Right cardiac atrium (tissue), 5 donors: ENCODE results near the gene DOK5. TPM values are rescaled to one million over a fixed set of nuclear protein-coding genes. Genes with fewer than 3 reads are reported as not detected.
"Not testable (repeated sequence)": the region's sequence is repeated elsewhere in the genome, so short reads cannot be mapped to it uniquely, and the experiment has no call there.

Experiments used
- ATAC-seq, 2 donors: fragments of 200-7000 bp; cut with Tn5 transposase; one replicate each; pipeline versions ENCODE4 v1.8.0 to v1.9.1; 2020; ENCODE audit warnings: moderate library complexity in 2 of 2, mild to moderate bottlenecking in 1 of 2
- DNase-seq, 3 donors: peaks; one replicate each; pipeline ENCODE4 v3.0.0-alpha.2; 2020
- H3K27ac ChIP-seq: one replicate; pipeline ENCODE4 v1.5.1; 2013; ENCODE audit warnings: mild to moderate bottlenecking, low read length, control low read depth, moderate library complexity
- H3K27me3 ChIP-seq: one replicate; pipeline ENCODE4 v1.6.1; 2013; ENCODE audit not compliant: control insufficient read depth, insufficient read depth
- H3K4me1 ChIP-seq: one replicate; pipeline ENCODE4 v1.6.1; 2013; ENCODE audit warnings: low read length; ENCODE audit not compliant: control insufficient read depth, insufficient read depth
- H3K4me3 ChIP-seq: one replicate; pipeline ENCODE4 v1.5.1; 2013; ENCODE audit warnings: low read length, control low read depth
- H3K9me3 ChIP-seq: one replicate; pipeline ENCODE4 v1.6.1; 2013; ENCODE audit warnings: low read length; ENCODE audit not compliant: control insufficient read depth
- WGBS: extraction: QIAGEN DNeasy Blood & Tissue Kit; methylation state at CpG from one replicate; pipeline ENCODE4 v1.1.7; 2013; 5-methylcytosine and 5-hydroxymethylcytosine counted together
- intact Hi-C, 4 donors: fragments of 100-400 bp; cut with DNase I; formaldehyde crosslinking; loops; one replicate each; pipeline versions ENCODE4 v1.11.0 to v1.14.0; 2022 to 2023
- polyA plus RNA-seq: library from polyadenylated mRNA; stranded (reverse); fragments of 200-250 nt; gene quantifications from one replicate; pipeline ENCODE4 v1.2.3, GENCODE V29; 2013
- total RNA-seq, 4 donors: library from RNA; stranded (reverse); fragmentation: NEBNext Ultra II Directional; extraction: Animal tissue kit (Norgen Biotek cat#: 25700); gene quantifications; one replicate each; pipeline ENCODE4 v1.2.1, GENCODE V29; 2021
- donor health status: healthy with polysubstance abuse.
- donor health status: DM: no; HTN: yes; CAD: no.
- donor health status: DM: no; HTN: no; CAD: no.
- donor health status: DM: no; HTN: yes; CAD: no; lungs with severe emphysema.
- donor health status: DM: yes; HTN: yes; CAD: no.

Gene DOK5
- total and polyA plus RNA-seq, 5 donors: 10.6 to 20.2 (median 16.0) TPM

DNA sequence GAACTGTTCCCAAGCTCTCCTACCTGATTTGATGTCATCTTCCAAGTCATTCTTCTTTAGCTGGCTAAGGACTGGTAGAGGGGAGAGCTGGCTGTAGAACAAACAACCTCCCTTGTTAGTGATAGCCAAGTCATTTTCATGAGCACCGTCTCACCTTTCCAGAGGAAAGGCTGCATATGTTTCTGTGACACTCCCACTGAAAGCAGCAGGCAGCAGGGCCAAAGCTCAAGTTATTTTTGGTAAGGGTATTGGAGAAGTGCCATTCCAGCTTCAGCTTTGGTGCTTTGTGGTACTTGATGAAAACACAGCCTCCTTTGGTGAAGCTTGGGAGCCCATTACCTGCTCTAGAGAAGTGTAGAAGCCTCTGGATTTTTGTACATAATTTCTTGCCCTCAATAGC, 5.4 kb upstream of the DOK5 start:
- H3K9me3 ChIP-seq: no peaks in the 10 kb centered on the region
- intact Hi-C loops: loop anchor here in 1 of 4 donors (10.0 kb wide), 1 partner anchor 155 kb away; no protein-coding TSS in a partner anchor
- H3K4me1 ChIP-seq: no peaks in the 10 kb centered on the region
- ATAC-seq (no peak), DNase-seq (peak in 1 of 3 donors; percentile 14)
- H3K27ac ChIP-seq: peak overlapping the region; percentile 15
- no peak overlapping the region for H3K4me3 ChIP-seq
- H3K27me3 ChIP-seq: no peaks in the 10 kb centered on the region
- WGBS: 27% methylated on average over 1 of the region's 1 CpG

DNA sequence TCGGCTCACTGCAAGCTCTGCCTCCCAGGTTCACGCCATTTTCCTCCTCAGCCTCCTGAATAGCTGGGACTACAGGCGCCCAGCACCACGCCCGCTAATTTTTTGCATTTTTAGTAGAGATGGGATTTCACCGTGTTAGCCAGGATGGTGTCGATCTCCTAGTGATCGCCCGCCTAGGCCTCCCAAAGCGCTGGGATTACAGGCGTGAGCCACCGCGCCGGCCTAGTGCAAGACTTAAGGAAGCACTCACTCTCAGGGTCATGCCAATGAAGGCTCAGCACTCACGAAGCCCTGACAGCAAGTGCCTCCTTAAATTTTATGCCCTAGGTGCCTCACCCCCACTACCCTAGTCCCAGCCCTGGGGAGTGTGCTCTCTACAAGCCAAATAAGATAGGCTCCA, 4.7 kb upstream of the DOK5 start:
- no peak for ATAC-seq
- Histone ChIP-seq H3K27me3 (no peaks in the 10 kb centered on the region), H3K9me3 (no peaks in the 10 kb centered on the region), H3K4me3 (no peak overlapping the region), H3K4me1 (no peaks in the 10 kb centered on the region), H3K27ac (no peak overlapping the region)
- DNase-seq: no peak
- intact Hi-C loops: loop anchor here in 1 of 4 donors (10.0 kb wide), 1 partner anchor 154 kb away; no protein-coding TSS in a partner anchor
- 97% methylated on average over 15 of the region's 15 CpGs for WGBS

DNA sequence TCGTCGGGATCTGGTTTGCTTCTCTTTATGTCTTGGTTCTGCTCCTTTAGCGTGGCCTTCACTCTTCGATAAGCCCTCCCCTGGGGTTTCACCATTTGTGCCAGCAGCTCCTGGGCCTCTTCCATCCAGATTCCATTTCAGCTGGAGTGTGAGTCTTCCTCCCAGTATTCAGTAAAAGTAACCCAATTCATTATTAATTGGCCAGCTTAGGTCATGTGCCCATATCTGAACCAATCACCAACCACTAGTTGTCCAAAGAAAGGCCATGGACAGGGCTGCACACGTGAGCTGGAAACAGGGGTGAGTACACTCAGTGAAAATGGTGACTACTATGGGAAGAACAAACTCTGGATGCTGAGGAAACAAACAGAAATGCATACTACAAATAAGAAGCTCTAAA, 2.8 kb upstream of the DOK5 start:
- ATAC-seq: no peak

DNA sequence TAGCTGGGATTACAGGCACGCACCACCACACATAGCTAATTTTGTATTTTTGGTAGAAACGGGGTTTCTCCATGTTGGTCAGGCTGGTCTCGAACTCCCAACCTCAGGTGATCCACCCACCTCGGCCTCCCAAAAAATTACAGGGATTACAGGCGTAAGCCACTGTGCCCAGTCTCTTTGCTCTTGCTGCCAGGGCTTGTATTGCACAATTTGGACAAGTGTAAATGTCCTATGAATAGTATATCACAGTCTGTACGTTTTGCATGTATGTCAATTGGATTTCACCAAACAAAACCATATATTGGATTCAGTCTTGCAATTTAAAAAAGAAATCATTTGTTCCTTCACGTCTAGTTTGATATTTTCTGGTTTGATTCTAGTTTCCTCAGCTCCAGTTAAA, 2.1 kb upstream of the DOK5 start:
- intact Hi-C loops: loop anchor here in 1 of 4 donors (10.0 kb wide), 1 partner anchor 151 kb away; no protein-coding TSS in a partner anchor
- Histone ChIP-seq H3K9me3 (no peaks in the 10 kb centered on the region), H3K4me1 (no peaks in the 10 kb centered on the region), H3K27me3 (no peaks in the 10 kb centered on the region), H3K4me3 (no peak overlapping the region), H3K27ac (no peak overlapping the region)
- 87% methylated on average over 7 of the region's 7 CpGs for WGBS
- DNase-seq (no peak), ATAC-seq (no peak)

More for the DNA sequence above, 2.8 kb upstream of the DOK5 start:
- Histone ChIP-seq H3K4me1 (no peaks in the 10 kb centered on the region), H3K9me3 (no peaks in the 10 kb centered on the region), H3K27ac (no peak overlapping the region), H3K4me3 (no peak overlapping the region), H3K27me3 (no peaks in the 10 kb centered on the region)
- intact Hi-C loops: loop anchor here in 1 of 4 donors (10.0 kb wide), 1 partner anchor 152 kb away; no protein-coding TSS in a partner anchor
- 85% methylated on average over 5 of the region's 5 CpGs for WGBS
- peak in 1 of 3 donors; percentile 7 for DNase-seq

DNA sequence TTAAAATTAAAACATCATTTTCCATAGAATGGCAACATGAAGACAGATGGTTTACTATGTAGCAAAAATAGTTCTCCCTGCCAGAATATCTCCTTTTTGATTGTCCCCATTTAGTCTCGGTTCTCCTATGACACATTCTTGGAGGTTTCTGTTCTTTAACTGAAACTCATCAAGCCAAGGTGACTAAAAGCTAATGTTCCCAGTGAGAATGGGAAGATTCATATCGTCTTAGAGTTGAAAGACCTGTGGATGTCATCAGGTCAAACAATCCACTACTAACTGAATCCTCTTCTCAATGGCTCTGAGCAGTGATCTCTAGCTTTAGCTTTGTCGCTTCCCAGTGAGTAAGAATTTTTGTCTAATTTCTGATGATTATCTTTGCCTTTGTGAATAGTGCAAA, 1.3 kb upstream of the DOK5 start:
- no peak for ATAC-seq
- no peak for DNase-seq
- intact Hi-C loops: loop anchor here in 1 of 4 donors (10.0 kb wide), 1 partner anchor 151 kb away; no protein-coding TSS in a partner anchor
- no peak overlapping the region for H3K4me3 ChIP-seq
- 37% methylated on average over 3 of the region's 3 CpGs for WGBS
- H3K4me1 ChIP-seq: no peaks in the 10 kb centered on the region
- H3K27ac ChIP-seq: no peak overlapping the region
- no peaks in the 10 kb centered on the region for H3K9me3 ChIP-seq
- no peaks in the 10 kb centered on the region for H3K27me3 ChIP-seq

DNA sequence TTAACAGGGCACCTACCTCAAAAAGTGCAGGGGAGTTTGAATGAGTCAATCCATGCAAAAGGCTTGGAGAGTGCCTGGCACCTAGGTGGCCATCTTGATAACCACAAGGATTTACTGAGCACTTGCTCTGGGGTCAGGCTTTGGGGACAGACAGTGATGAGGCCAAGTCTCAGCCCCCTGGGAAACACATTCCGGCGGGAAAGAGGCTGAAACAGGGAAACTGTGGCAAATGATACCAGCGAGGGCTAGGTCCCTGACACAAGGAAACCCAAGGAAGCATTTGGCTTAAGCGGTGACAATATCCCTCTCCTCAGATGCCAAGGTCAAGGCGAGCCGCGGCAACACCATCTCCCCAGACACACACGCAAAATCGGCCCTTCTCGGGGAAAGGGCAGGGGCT, 527 bp upstream of the DOK5 start:
- no peak for ATAC-seq

DNA sequence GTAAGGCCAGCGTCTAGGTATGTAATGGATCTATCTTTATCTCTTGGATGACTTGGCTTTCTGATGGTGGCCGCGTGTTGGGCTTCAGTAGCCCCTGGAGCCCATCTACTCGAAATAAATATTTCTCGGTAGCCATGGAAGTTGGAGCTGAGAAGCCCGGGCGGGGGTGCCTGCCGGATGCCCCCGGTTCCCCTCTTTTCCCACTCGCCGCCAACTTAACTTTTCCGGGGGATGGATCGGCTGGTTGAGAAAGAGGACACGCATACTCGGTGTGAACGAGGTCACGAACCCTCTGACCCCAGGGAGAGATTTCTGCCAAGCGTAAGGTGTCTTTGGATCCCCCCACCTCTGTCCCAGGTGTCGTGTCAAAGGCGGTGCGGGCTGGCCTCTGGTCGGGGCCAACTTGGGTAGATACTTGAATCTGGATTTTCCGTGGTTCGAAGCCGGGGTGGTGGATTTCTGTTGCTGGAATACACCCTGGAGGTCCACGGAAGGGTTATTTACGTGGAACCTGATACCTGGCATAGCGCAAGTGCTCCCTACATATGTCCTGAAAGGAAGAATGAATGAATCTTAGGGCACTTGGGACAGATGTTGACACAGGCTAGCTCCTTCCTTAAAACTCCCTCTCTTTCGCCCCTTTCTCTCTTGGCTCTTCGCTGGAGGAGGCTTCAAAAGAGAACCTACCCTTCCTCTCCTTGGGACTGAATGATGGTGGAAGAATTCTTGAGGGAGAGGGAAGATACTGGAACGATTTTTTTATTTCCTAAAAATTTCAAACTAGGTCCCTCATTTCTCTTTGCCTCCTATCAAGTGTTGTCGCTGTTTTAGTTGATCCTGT, 996 bp downstream of the DOK5 start:
- intact Hi-C loops: loop anchor here in 1 of 4 donors (10.0 kb wide), 1 partner anchor 148 kb away; no protein-coding TSS in a partner anchor
- 2% methylated on average over 32 of the region's 32 CpGs for WGBS

More for the DNA sequence above, 527 bp upstream of the DOK5 start:
- Histone ChIP-seq H3K4me1 (no peaks in the 10 kb centered on the region), H3K9me3 (no peaks in the 10 kb centered on the region), H3K27me3 (no peaks in the 10 kb centered on the region), H3K27ac (no peak overlapping the region), H3K4me3 (peak overlapping the region; percentile 77)
- 8% methylated on average over 10 of the region's 10 CpGs for WGBS
- intact Hi-C loops: loop anchor here in 1 of 4 donors (10.0 kb wide), 1 partner anchor 150 kb away; no protein-coding TSS in a partner anchor
- peak in 1 of 3 donors; percentile 31 for DNase-seq

DNA sequence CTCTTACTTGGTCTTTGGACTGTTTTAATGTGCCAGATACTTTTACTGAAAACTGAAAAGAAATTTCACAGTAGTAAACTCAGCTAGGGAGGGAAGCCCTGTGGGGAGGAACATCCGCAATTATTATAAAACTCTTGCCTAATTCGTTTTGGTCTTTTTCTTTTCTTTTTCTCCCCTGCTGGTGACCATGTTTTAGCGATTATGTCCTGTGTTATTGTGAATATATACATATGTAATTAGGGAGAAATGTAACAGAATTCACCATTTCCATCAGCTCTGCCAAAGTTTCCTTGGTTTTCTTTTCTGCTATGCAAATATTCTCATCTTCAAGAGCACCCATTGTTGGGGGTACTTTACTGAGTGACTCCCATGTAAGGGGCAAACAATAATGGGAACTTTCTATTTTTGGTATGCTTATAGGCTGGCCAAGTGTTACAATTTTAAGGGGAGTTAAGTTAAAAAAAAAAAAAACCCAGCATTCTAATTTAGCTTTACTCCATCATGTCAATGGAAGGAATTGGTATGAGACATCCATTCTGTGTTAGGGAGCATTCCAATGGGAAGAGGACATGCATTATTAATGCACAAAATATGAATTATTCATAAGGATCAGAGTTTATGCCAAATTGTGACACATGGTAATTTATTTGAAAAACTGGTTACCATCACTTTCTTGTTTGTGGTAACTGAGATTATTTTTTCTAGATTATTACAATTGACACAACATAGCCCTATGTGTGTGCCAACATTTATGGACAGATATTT, 2.0 kb downstream of the DOK5 start:
- intact Hi-C loops: loop anchor here in 1 of 4 donors (10.0 kb wide), 1 partner anchor 147 kb away; no protein-coding TSS in a partner anchor
- no peak for DNase-seq
- Histone ChIP-seq H3K27ac (no peak overlapping the region), H3K27me3 (no peaks in the 10 kb centered on the region), H3K9me3 (no peaks in the 10 kb centered on the region), H3K4me3 (peak overlapping the region; percentile 77), H3K4me1 (no peaks in the 10 kb centered on the region)
- no peak for ATAC-seq
- WGBS: 16% methylated on average over 3 of the region's 3 CpGs

More for the DNA sequence above, 996 bp downstream of the DOK5 start:
- DNase-seq (peak; percentile 20 to 46 (median 35)), ATAC-seq (peak in 1 of 2 donors; percentile 1)
- Histone ChIP-seq H3K4me3 (peak overlapping the region; percentile 77), H3K27ac (no peak overlapping the region), H3K4me1 (no peaks in the 10 kb centered on the region), H3K27me3 (no peaks in the 10 kb centered on the region), H3K9me3 (no peaks in the 10 kb centered on the region)

DNA sequence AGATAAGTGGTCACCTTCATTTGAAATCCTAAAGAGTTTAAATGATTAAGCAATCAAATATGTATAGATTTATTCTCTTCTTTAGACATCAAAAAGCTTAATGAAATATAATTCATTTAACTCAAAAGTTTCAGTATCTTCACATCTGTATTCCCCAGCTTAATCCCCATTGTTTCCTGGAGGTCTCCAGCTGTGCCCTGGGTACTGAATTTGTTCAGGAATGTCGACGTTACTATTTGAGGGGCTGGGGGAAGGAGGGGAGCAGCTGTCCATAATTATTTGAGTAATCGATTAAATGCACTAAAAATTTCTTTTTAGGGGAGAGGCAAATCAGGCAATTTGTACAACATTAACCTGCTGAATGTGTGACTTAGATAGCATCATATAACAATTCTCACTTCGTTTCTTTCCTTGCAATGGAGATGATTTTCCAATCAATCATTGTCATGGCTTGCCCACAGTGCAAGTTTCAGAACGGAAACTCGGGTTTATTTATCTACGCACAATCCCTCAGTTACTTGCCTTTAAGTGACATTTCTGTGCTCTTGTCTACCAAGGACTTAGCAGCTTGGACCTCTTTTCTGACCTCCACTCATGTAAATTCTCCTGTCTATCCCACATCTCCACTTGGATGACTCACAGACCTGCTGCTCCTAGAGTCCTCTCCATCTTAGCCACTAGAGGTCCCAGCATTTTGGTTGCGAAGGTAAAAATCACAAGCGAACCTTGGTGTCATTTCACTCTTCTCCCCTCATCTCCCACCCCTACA, 3.9 kb downstream of the DOK5 start:
- DNase-seq (no peak), ATAC-seq (no peak)
- H3K27ac ChIP-seq: no peak overlapping the region
- H3K4me1 ChIP-seq: no peaks in the 10 kb centered on the region
- no peaks in the 10 kb centered on the region for H3K27me3 ChIP-seq
- intact Hi-C loops: loop anchor here in 1 of 4 donors (10.0 kb wide), 1 partner anchor 145 kb away; no protein-coding TSS in a partner anchor
- 77% methylated on average over 9 of the region's 9 CpGs for WGBS
- no peak overlapping the region for H3K4me3 ChIP-seq
- no peaks in the 10 kb centered on the region for H3K9me3 ChIP-seq

DNA sequence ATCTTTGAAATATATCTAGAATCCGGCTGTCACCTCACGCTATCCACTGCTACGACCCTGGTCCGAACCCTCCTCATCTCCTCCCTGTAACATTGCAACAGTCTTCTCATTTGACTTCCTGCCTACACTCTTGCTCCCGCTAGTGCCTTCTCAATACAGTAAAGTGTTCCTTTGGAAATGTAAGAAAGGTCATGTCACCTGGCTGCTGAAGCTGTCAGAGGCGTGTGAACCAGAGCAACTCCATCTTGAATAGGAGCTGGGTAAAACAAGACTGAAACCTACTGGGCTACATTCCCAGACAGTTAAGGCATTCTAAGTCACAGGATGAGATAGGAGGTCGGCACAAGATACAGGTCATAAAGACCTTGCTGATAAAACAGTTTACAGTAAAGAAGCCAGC, 4.5 kb downstream of the DOK5 start:
- not testable (repeated sequence) for H3K27ac ChIP-seq, H3K9me3 ChIP-seq, H3K4me3 ChIP-seq, ATAC-seq, H3K4me1 ChIP-seq, H3K27me3 ChIP-seq
- intact Hi-C loops: loop anchor here in 1 of 4 donors (10.0 kb wide), 1 partner anchor 145 kb away; no protein-coding TSS in a partner anchor
- WGBS: 86% methylated on average over 7 of the region's 7 CpGs
- DNase-seq: peak in 1 of 3 donors; percentile 11
